Right atrium auricular region (tissue), 2 donors: Measurements from ENCODE around the gene PDGFC. TPM values are rescaled to one million over a fixed set of nuclear protein-coding genes. Genes with fewer than 3 reads are reported as not detected.
A peak's percentile ranks its signal among the peaks of the same experiment; 100 is the strongest.

Experiments
- DNase-seq: peaks from one replicate; pipeline ENCODE4 v3.0.0-alpha.2; 2019; ENCODE audit warnings: low spot score
- H3K27ac ChIP-seq, 2 donors: fragments of 200-600 bp; sonication (generic); 1 replicate in 1 of 2; 2 replicates in 1 of 2; pipeline ENCODE4 v1.5.1; 2016 to 2019
- H3K27me3 ChIP-seq, 2 donors: fragments of 200-600 bp; sonication (generic); one replicate each; pipeline versions ENCODE4 v1.5.1 to v1.6.0; 2017 to 2019
- H3K36me3 ChIP-seq: fragments of 200-600 bp; sonication (generic); one replicate; pipeline ENCODE4 v1.5.1; 2016
- H3K4me1 ChIP-seq, 2 donors: fragments of 200-600 bp; sonication (generic); one replicate each; pipeline versions ENCODE4 v1.5.1 to v1.6.0; 2017 to 2019
- H3K4me3 ChIP-seq, 2 donors: fragments of 200-600 bp; sonication (generic); 1 replicate in 1 of 2; 2 replicates in 1 of 2; pipeline ENCODE4 v1.5.1; 2017 to 2019; ENCODE audit warnings: mild to moderate bottlenecking in 1 of 2, moderate library complexity in 1 of 2
- H3K9me3 ChIP-seq, 2 donors: fragments of 200-600 bp; sonication (generic); one replicate each; pipeline ENCODE4 v1.5.1; 2019
- total RNA-seq, 2 donors: library from RNA; depleted of rRNA; stranded (reverse); fragments of >200 nt; gene quantifications; one replicate each; pipeline ENCODE4 v1.1.0, GENCODE V29; 2016
- TF ChIP-seq, protein P1 (sequence below), 2 donors: fragments of 200-600 bp; sonication (generic); IDR thresholded peaks; one replicate each; pipeline ENCODE4 v1.5.1; 2019; ENCODE audit warnings: antibody characterized with exemption in 2 of 2

Gene PDGFC
- total RNA-seq, 2 donors from 2014 or later, result 17.0 to 17.1 TPM

DNA sequence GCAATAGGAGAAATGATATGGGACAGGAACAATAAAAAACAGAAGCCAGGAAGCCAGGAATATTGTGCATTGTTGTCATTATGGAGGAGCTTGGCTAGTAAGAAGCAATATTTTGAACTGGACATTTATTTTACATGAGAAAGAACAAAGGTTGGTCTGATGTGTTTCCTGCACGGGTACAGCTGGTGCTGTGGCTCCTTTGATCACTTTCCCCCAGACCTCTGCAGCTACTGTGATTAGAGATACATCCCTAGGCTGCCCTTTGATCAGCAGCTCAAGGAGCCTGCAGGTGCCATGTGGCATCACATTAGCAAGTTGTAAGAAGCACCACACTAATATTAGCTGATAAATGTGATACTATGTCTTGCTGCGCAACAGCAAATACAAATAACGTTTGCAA lies 2.5 kb downstream of the PDGFC start:
- DNase-seq, result no peak
- Histone ChIP-seq H3K4me3 (peak overlapping the region; percentile 68 to 80), H3K9me3 (no peaks in the 10 kb centered on the region), H3K27me3 (no peaks in the 10 kb centered on the region), H3K36me3 (no peaks in the 10 kb centered on the region), H3K4me1 (peaks cover 0 to 34% of the 10 kb centered on the region in 2 donors), H3K27ac (peak overlapping the region; percentile 88 to 90)
- TF ChIP-seq, protein P1, sequence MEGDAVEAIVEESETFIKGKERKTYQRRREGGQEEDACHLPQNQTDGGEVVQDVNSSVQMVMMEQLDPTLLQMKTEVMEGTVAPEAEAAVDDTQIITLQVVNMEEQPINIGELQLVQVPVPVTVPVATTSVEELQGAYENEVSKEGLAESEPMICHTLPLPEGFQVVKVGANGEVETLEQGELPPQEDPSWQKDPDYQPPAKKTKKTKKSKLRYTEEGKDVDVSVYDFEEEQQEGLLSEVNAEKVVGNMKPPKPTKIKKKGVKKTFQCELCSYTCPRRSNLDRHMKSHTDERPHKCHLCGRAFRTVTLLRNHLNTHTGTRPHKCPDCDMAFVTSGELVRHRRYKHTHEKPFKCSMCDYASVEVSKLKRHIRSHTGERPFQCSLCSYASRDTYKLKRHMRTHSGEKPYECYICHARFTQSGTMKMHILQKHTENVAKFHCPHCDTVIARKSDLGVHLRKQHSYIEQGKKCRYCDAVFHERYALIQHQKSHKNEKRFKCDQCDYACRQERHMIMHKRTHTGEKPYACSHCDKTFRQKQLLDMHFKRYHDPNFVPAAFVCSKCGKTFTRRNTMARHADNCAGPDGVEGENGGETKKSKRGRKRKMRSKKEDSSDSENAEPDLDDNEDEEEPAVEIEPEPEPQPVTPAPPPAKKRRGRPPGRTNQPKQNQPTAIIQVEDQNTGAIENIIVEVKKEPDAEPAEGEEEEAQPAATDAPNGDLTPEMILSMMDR (IDR thresholded peaks at IDR 0.05), result no peak

DNA sequence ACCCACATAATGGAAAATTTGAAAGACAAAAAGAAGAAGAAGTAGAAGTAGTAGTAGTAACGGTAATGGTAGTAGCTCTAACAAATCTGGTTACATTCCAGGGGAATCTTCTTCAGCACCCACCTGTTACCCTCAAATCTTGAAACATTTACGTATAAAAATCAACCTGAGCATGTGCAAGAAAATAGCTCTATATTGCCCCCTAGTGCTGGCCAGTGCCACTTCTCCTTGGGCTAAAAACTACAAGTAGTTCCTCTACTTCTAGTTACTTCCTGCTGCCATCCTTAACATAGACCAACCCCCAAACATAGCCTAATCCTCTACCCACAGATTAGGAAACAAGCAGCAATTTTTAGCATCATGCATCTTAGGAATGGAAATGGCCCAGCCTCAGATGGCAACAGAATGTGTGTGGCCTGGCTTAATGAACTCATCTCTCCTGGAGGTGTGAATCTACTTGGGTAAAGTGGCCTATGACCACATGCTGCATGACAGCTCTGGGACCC lies 3.1 kb downstream of the PDGFC start:
- peaks cover 0 to 34% of the 10 kb centered on the region in 2 donors for H3K4me1 ChIP-seq
- H3K27me3 ChIP-seq, result no peaks in the 10 kb centered on the region
- H3K36me3 ChIP-seq, result no peaks in the 10 kb centered on the region
- TF ChIP-seq, protein P1 (IDR thresholded peaks at IDR 0.05), result peak; percentile 77 to 87
- peak overlapping the region; percentile 88 to 90 for H3K27ac ChIP-seq
- DNase-seq, result peak; percentile 84
- no peaks in the 10 kb centered on the region for H3K9me3 ChIP-seq
- peak overlapping the region in 1 of 2 donors; percentile 68 for H3K4me3 ChIP-seq

- no peaks in the 10 kb centered on the region for H3K36me3 ChIP-seq
- H3K27ac ChIP-seq, result no peak overlapping the region
- H3K4me1 ChIP-seq, result peaks cover 0 to 40% of the 10 kb centered on the region in 2 donors
- no peaks in the 10 kb centered on the region for H3K9me3 ChIP-seq
- TF ChIP-seq, protein P1 (IDR thresholded peaks at IDR 0.05), result no peak
- DNase-seq, result no peak
- no peak overlapping the region for H3K4me3 ChIP-seq
- no peaks in the 10 kb centered on the region for H3K27me3 ChIP-seq
Measured at GRCh38 chr4:156966836-156967235, 4.8 kb downstream of the PDGFC start.

GRCh38 chr4:156963419-156963818 lies 8.2 kb downstream of the PDGFC start:
- no peaks in the 10 kb centered on the region for H3K27me3 ChIP-seq
- H3K4me3 ChIP-seq, result no peak overlapping the region
- TF ChIP-seq, protein P1 (IDR thresholded peaks at IDR 0.05), result no peak
- DNase-seq, result no peak
- peaks cover 0 to 30% of the 10 kb centered on the region in 2 donors for H3K4me1 ChIP-seq
- H3K27ac ChIP-seq, result no peak overlapping the region
- H3K36me3 ChIP-seq, result no peaks in the 10 kb centered on the region
- H3K9me3 ChIP-seq, result no peaks in the 10 kb centered on the region

DNA sequence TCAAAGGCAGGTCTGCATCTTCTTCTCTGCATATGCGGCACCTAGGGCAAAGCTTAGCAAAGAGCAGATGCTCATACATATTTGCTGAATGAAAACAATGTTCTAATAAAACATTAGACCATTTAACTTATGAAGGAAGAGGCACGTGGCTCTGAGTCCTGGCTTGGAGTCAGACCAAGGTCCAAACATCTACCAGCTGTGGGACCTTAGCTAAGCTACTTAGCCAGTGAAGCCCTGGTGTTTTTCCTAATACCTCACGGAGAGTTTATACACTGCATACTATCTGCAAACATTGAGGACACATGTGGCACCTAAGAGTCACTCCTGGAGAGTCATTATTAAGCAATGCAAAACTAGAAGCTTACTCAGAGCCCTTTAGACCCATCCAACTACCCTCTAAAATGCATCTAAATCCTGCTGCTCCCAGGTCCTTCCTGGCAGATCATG lies 9.0 kb downstream of the PDGFC start:
- Histone ChIP-seq H3K9me3 (no peaks in the 10 kb centered on the region), H3K4me1 (peaks cover 0 to 28% of the 10 kb centered on the region in 2 donors), H3K4me3 (no peak overlapping the region), H3K36me3 (no peaks in the 10 kb centered on the region), H3K27ac (no peak overlapping the region), H3K27me3 (no peaks in the 10 kb centered on the region)
- no peak for DNase-seq
- TF ChIP-seq, protein P1 (IDR thresholded peaks at IDR 0.05), result no peak

- Histone ChIP-seq H3K4me1 (peaks cover 0 to 34% of the 10 kb centered on the region in 2 donors), H3K27ac (no peak overlapping the region), H3K9me3 (no peaks in the 10 kb centered on the region), H3K36me3 (no peaks in the 10 kb centered on the region), H3K4me3 (no peak overlapping the region), H3K27me3 (no peaks in the 10 kb centered on the region)
- TF ChIP-seq, protein P1 (IDR thresholded peaks at IDR 0.05), result no peak
- DNase-seq, result no peak
Measured at GRCh38 chr4:156962058-156962358, 9.6 kb downstream of the PDGFC start.
